Gastroesophageal sphincter (tissue), 3 donors: ENCODE results near the gene TEDDM1.

Source experiments
- EP300 ChIP-seq: sonication (generic); formaldehyde crosslinking; IDR thresholded peaks from one replicate; pipeline ENCODE4 v1.6.1; 2017; ENCODE audit warnings: antibody characterized with exemption, mild to moderate bottlenecking
- POLR2A ChIP-seq, 2 donors: fragments of 450-650 bp; IDR thresholded peaks; one replicate each; pipeline ENCODE4 v1.6.1; 2017; ENCODE audit warnings: antibody characterized with exemption in 2 of 2, mild to moderate bottlenecking in 2 of 2, moderate library complexity in 1 of 2
- POLR2AphosphoS5 ChIP-seq: sonication (generic); formaldehyde crosslinking; IDR thresholded peaks from one replicate; pipeline ENCODE4 v1.6.1; 2017; ENCODE audit warnings: antibody characterized with exemption
- TF ChIP-seq, protein P1 (sequence below), 4 experiments: fragments of 200-600 bp in 2 of 4; fragments of 450-650 bp in 2 of 4; sonication (generic) in 1 of 4; IDR thresholded peaks; one replicate each; pipeline ENCODE4 v1.5.1; 2017 to 2019; ENCODE audit warnings: antibody characterized with exemption in 4 of 4, mild to moderate bottlenecking in 2 of 4, moderate library complexity in 2 of 4

GRCh38 chr1:182387566-182387965 lies 12.9 kb downstream of the TEDDM1 start:
- TF ChIP-seq, protein P1, sequence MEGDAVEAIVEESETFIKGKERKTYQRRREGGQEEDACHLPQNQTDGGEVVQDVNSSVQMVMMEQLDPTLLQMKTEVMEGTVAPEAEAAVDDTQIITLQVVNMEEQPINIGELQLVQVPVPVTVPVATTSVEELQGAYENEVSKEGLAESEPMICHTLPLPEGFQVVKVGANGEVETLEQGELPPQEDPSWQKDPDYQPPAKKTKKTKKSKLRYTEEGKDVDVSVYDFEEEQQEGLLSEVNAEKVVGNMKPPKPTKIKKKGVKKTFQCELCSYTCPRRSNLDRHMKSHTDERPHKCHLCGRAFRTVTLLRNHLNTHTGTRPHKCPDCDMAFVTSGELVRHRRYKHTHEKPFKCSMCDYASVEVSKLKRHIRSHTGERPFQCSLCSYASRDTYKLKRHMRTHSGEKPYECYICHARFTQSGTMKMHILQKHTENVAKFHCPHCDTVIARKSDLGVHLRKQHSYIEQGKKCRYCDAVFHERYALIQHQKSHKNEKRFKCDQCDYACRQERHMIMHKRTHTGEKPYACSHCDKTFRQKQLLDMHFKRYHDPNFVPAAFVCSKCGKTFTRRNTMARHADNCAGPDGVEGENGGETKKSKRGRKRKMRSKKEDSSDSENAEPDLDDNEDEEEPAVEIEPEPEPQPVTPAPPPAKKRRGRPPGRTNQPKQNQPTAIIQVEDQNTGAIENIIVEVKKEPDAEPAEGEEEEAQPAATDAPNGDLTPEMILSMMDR (IDR thresholded peaks at IDR 0.05): no peak
- TF ChIP-seq POLR2A (IDR thresholded peaks at IDR 0.05) (no peak), EP300 (no peak), POLR2AphosphoS5 (peak; percentile 39)
